Caco-2 (cell line): ENCODE measurements around the gene METTL13. TPM values are rescaled to one million over a fixed set of nuclear protein-coding genes. Genes with fewer than 3 reads are reported as not detected.

Experiments
- BruUV-seq: library from RNA; stranded (reverse); fragments of 400-500 nt; replicated peaks from 2 replicates; lab custom pipeline; 2021; lab: Mats Ljungman, UMichigan
- CTCF ChIA-PET: fragments of 300-600 bp; sonication (Branson Sonifier 250); formaldehyde crosslinking; loops from one replicate; lab custom pipeline; 2022; ENCODE audit warnings: antibody characterized with exemption; lab: Charles Lee
- POLR2A ChIA-PET: fragments of 300-600 bp; sonication (Branson Sonifier 250); formaldehyde crosslinking; loops from one replicate; lab custom pipeline; 2022; ENCODE audit warnings: antibody characterized with exemption; lab: Charles Lee
- DNase-seq, 2 experiments: peaks; one replicate each; pipeline versions ENCODE4 v3.0.0 to v3.0.0-alpha.2; 2020 to 2022
- H3K27me3 ChIP-seq: replicated peaks from 2 replicates; pipeline ENCODE4 v1.6.0; 2011; ENCODE audit warnings: low read length; ENCODE audit not compliant: control insufficient read depth, insufficient read depth
- H3K36me3 ChIP-seq: 2 replicates; pipeline ENCODE4 v1.5.1; 2011; ENCODE audit warnings: low read length; ENCODE audit not compliant: control insufficient read depth, insufficient read depth
- H3K4me1 ChIP-seq: fragments of 250-450 bp; sonication (Bioruptor Pico); 2 replicates; pipeline ENCODE4 v1.5.1; 2020; ENCODE audit warnings: mild to moderate bottlenecking
- H3K4me3 ChIP-seq: 2 replicates; pipeline ENCODE4 v1.5.1; 2011; ENCODE audit warnings: low read depth, mild to moderate bottlenecking, control low read depth, low read length
- H3K9me3 ChIP-seq: fragments of 250-450 bp; sonication (Bioruptor Pico); 2 replicates; pipeline ENCODE4 v1.5.1; 2020; ENCODE audit warnings: mild to moderate bottlenecking, moderate library complexity
- H3K27ac Mint-ChIP-seq: one replicate; pipeline ENCODE4 v1.8.0; 2022; ENCODE audit warnings: mixed read lengths; ENCODE audit not compliant: unreplicated experiment
- H3K27me3 Mint-ChIP-seq: one replicate; pipeline ENCODE4 v1.8.0; 2022; ENCODE audit warnings: mixed read lengths; ENCODE audit not compliant: insufficient read depth, unreplicated experiment
- H3K36me3 Mint-ChIP-seq: one replicate; pipeline ENCODE4 v1.8.0; 2022; ENCODE audit warnings: mild to moderate bottlenecking, mixed read lengths; ENCODE audit not compliant: insufficient read depth, unreplicated experiment
- H3K4me1 Mint-ChIP-seq: one replicate; pipeline ENCODE4 v1.8.0; 2022; ENCODE audit warnings: low read depth, mixed read lengths; ENCODE audit not compliant: unreplicated experiment
- H3K4me3 Mint-ChIP-seq: one replicate; pipeline ENCODE4 v1.8.0; 2022; ENCODE audit warnings: mild to moderate bottlenecking, moderate library complexity, mixed read lengths; ENCODE audit not compliant: unreplicated experiment
- H3K9me3 Mint-ChIP-seq: one replicate; pipeline ENCODE4 v1.8.0; 2022; ENCODE audit warnings: mixed read lengths; ENCODE audit not compliant: unreplicated experiment
- CTCF ChIP-seq, 2 experiments: fragments of 200-600 bp in 1 of 2; IDR thresholded peaks; 1 replicate in 1 of 2; 2 replicates in 1 of 2; pipeline versions ENCODE4 v1.5.1 to v1.8.0; 2011 to 2022; ENCODE audit warnings: antibody characterized with exemption in 1 of 2, control low read depth in 1 of 2, inconsistent platforms in 1 of 2, low read depth in 1 of 2, low read length in 1 of 2, mild to moderate bottlenecking in 1 of 2, moderate library complexity in 1 of 2; ENCODE audit not compliant: insufficient read depth in 1 of 2, severe bottlenecking in 1 of 2, unreplicated experiment in 1 of 2
- intact Hi-C: fragments of 100-400 bp; cut with micrococcal nuclease; formaldehyde crosslinking; loops from one replicate; pipeline ENCODE4 v1.10.0; 2022; ENCODE audit not compliant: unreplicated experiment
- total RNA-seq: library from RNA; stranded (reverse); gene quantifications from 2 replicates; pipeline ENCODE4 v1.2.3, GENCODE V29; 2022

Gene METTL13
- total RNA-seq, 1 experiment from 2014 or later: 36.9 TPM

DNA sequence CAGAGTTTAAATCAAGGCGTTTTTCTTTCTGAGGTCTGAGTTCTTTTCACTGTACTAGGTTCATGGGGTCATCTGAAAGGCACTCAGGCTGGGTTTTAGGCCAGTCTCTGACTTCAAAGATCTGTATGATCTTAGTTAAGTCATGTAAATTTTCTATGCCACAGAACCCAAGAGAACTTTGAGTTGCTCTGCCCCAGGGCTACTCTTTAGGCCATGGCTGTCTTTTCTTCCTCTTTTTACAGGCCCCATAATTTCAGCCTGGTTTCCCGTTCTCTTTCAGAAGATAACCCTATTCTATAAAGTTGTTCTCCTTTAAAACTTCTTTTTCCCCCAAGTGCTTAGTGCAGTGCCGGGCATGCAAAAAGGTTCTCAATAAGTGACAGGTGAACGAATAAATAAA lies 26.1 kb downstream of the METTL13 start:
- H3K9me3 ChIP-seq: no peaks in the 10 kb centered on the region
- intact Hi-C loops: no loop called here
- no peaks in the 10 kb centered on the region for H3K4me1 Mint-ChIP-seq
- H3K4me1 ChIP-seq: no peaks in the 10 kb centered on the region
- no peaks in the 10 kb centered on the region for H3K9me3 Mint-ChIP-seq
- H3K36me3 ChIP-seq: no peaks in the 10 kb centered on the region
- H3K27ac Mint-ChIP-seq: no peak overlapping the region
- no peak for DNase-seq
- H3K27me3 ChIP-seq: no peaks in the 10 kb centered on the region
- H3K27me3 Mint-ChIP-seq: no peaks in the 10 kb centered on the region
- no peaks in the 10 kb centered on the region for H3K36me3 Mint-ChIP-seq
- ChIA-PET CTCF (no interaction called here), POLR2A (no interaction called here)
- no peak overlapping the region for H3K4me3 Mint-ChIP-seq
- no peak overlapping the region for H3K4me3 ChIP-seq
- no peak for TF ChIP-seq CTCF (IDR thresholded peaks at IDR 0.05; ENCODE audit: insufficient read depth in 1 of 2, low read depth in 1 of 2, low read length in 1 of 2, severe bottlenecking in 1 of 2, unreplicated experiment in 1 of 2)
- BruUV-seq: no TSS peak

DNA sequence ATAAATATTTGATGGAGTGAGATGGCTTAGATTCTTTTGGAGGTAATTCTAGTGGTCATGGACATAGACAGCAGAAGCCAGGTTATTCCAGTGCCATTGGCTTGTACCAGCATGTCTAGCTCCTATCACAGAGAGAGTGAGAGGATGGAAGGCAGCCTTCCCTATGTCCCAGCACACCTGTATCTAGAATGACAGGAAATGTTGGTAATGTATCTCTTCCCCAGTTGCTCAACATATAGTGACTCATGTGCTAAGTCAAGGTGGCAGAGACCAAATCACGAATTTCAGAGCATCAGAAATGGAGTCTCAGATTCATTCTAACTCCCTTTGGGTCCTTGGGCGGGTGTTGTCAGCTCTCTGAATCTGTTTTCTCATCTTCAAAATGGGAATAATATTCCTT lies 28.4 kb downstream of the METTL13 start:
- BruUV-seq: no TSS peak
- Histone ChIP-seq H3K36me3 (no peaks in the 10 kb centered on the region), H3K4me1 (no peaks in the 10 kb centered on the region), H3K9me3 (no peaks in the 10 kb centered on the region), H3K4me3 (no peak overlapping the region), H3K27me3 (no peaks in the 10 kb centered on the region)
- H3K9me3 Mint-ChIP-seq: no peaks in the 10 kb centered on the region
- H3K36me3 Mint-ChIP-seq: no peaks in the 10 kb centered on the region
- H3K4me3 Mint-ChIP-seq: no peak overlapping the region
- CTCF ChIA-PET: no interaction called here
- DNase-seq: no peak
- no peak overlapping the region for H3K27ac Mint-ChIP-seq
- intact Hi-C loops: no loop called here
- POLR2A ChIA-PET: no interaction called here
- no peaks in the 10 kb centered on the region for H3K27me3 Mint-ChIP-seq
- no peaks in the 10 kb centered on the region for H3K4me1 Mint-ChIP-seq
- TF ChIP-seq CTCF (IDR thresholded peaks at IDR 0.05; ENCODE audit: insufficient read depth in 1 of 2, low read depth in 1 of 2, low read length in 1 of 2, severe bottlenecking in 1 of 2, unreplicated experiment in 1 of 2): no peak

DNA sequence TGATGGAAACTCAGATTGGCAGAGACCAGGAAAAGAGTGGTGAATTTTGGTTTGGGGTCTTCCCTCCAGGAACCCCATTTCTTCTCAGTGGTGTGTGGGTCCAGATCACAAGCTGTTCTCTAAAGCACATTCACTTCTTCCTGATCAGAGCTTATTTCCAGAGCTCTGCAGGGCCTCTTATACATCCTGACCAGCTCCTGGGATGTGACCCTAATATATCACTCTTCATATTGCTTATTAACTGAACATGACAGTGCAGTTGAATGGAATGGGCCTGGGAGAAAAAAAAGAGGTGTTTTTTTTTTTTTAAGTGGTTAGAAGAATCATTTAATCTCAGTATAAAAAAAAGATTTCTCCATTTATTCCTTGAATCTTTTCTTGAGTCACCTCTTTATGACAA lies 30.2 kb downstream of the METTL13 start:
- no peaks in the 10 kb centered on the region for H3K9me3 ChIP-seq
- H3K27me3 ChIP-seq: no peaks in the 10 kb centered on the region
- H3K4me3 Mint-ChIP-seq: no peak overlapping the region
- CTCF ChIA-PET: interaction anchor here (0.6 to 1.5 kb wide), 2 partner anchors 11 to 172 kb away, joined by 5 read pairs; no protein-coding TSS in a partner anchor
- H3K4me1 Mint-ChIP-seq: no peaks in the 10 kb centered on the region
- DNase-seq: no peak
- TF ChIP-seq CTCF (IDR thresholded peaks at IDR 0.05; ENCODE audit: insufficient read depth in 1 of 2, low read depth in 1 of 2, low read length in 1 of 2, severe bottlenecking in 1 of 2, unreplicated experiment in 1 of 2): no peak
- H3K4me3 ChIP-seq: no peak overlapping the region
- no TSS peak for BruUV-seq
- intact Hi-C loops: no loop called here
- no peaks in the 10 kb centered on the region for H3K9me3 Mint-ChIP-seq
- H3K4me1 ChIP-seq: no peaks in the 10 kb centered on the region
- no peak overlapping the region for H3K27ac Mint-ChIP-seq
- no peaks in the 10 kb centered on the region for H3K36me3 ChIP-seq
- H3K27me3 Mint-ChIP-seq: no peaks in the 10 kb centered on the region
- H3K36me3 Mint-ChIP-seq: no peaks in the 10 kb centered on the region
- POLR2A ChIA-PET: no interaction called here
